H1 (cell line): ENCODE measurements around the gene XYLB. TPM values are rescaled to one million over a fixed set of nuclear protein-coding genes. Genes with fewer than 3 reads are reported as not detected.
"Not testable (repeated sequence)": the region's sequence is repeated elsewhere in the genome, so short reads cannot be mapped to it uniquely, and the experiment has no call there.

Source experiments
- CTCF ChIA-PET: fragments of 300-600 bp; sonication (Branson Sonifier 250); formaldehyde crosslinking; loops from one replicate; lab custom pipeline; 2021; ENCODE audit not compliant: partially characterized antibody; lab: Charles Lee
- POLR2A ChIA-PET: fragments of 300-600 bp; sonication (Branson Sonifier 250); formaldehyde crosslinking; loops from one replicate; lab custom pipeline; 2021; ENCODE audit warnings: inconsistent platforms; ENCODE audit not compliant: partially characterized antibody; lab: Charles Lee
- DNase-seq, 2 experiments: peaks; one replicate each; pipeline versions ENCODE4 v3.0.0 to v3.0.0-alpha.2; 2010 to 2022; ENCODE audit warnings: low spot score in 2 of 2, low read depth in 1 of 2, mixed read lengths in 1 of 2
- FAIRE-seq: peaks from 2 replicates; lab custom pipeline; 2011; peaks lifted over from hg19 to GRCh38; lab: Jason Lieb, UNC
- H2AFZ ChIP-seq: 2 replicates; pipeline ENCODE4 v1.8.1; 2012; ENCODE audit warnings: low read length, inconsistent platforms
- H2AK5ac ChIP-seq: 2 replicates; pipeline ENCODE4 v1.6.1; 2013; ENCODE audit warnings: low read depth, low read length
- H2BK120ac ChIP-seq: replicated peaks from 2 replicates; pipeline ENCODE3; 2013; ENCODE audit warnings: low read depth, low read length, inconsistent platforms
- H2BK12ac ChIP-seq: 2 replicates; pipeline ENCODE4 v1.6.1; 2013; ENCODE audit warnings: low read depth, low read length
- H2BK15ac ChIP-seq: 2 replicates; pipeline ENCODE4 v1.6.1; 2013; ENCODE audit warnings: low read length
- H2BK20ac ChIP-seq: 2 replicates; pipeline ENCODE4 v1.6.1; 2013; ENCODE audit warnings: low read length
- H2BK5ac ChIP-seq: 2 replicates; pipeline ENCODE4 v1.6.1; 2013; ENCODE audit warnings: low read depth, low read length
- H3K14ac ChIP-seq: 2 replicates; pipeline ENCODE4 v1.6.1; 2013; ENCODE audit warnings: inconsistent platforms; ENCODE audit not compliant: insufficient read length
- H3K18ac ChIP-seq: 2 replicates; pipeline ENCODE4 v1.6.1; 2013; ENCODE audit warnings: low read length; ENCODE audit errors: extremely low read depth
- H3K23ac ChIP-seq: 2 replicates; pipeline ENCODE4 v1.6.1; 2013; ENCODE audit warnings: inconsistent platforms; ENCODE audit not compliant: insufficient read length
- H3K23me2 ChIP-seq: 2 replicates; pipeline ENCODE4 v1.6.1; 2013; ENCODE audit warnings: low read depth, low read length
- H3K27ac ChIP-seq: 2 replicates; pipeline ENCODE4 v1.6.1; 2011; ENCODE audit warnings: low read depth, low read length, inconsistent platforms
- H3K27me3 ChIP-seq, 4 experiments: replicated peaks in 1 of 4; 1 replicate in 1 of 4; 2 replicates in 3 of 4; pipeline versions ENCODE4 v1.6.1 to v1.8.1; 2011 to 2013; ENCODE audit warnings: low read length in 3 of 4, mild to moderate bottlenecking in 3 of 4, inconsistent platforms in 2 of 4, mixed read lengths in 2 of 4, moderate library complexity in 1 of 4; ENCODE audit not compliant: control insufficient read depth in 3 of 4, insufficient read depth in 3 of 4; ENCODE audit errors: extremely low read depth in 1 of 4
- H3K36me3 ChIP-seq, 4 experiments: 2 replicates each; pipeline versions ENCODE4 v1.6.1 to v1.8.1; 2011 to 2013; ENCODE audit warnings: mild to moderate bottlenecking in 4 of 4, low read length in 3 of 4, moderate library complexity in 2 of 4, control low read depth in 1 of 4, inconsistent platforms in 1 of 4; ENCODE audit not compliant: insufficient read depth in 4 of 4, control insufficient read depth in 2 of 4
- H3K4ac ChIP-seq: replicated peaks from 2 replicates; pipeline ENCODE3; 2013; ENCODE audit warnings: low read length, low read depth, mixed read lengths, inconsistent platforms; ENCODE audit not compliant: insufficient read length
- H3K4me1 ChIP-seq, 4 experiments: replicated peaks in 1 of 4; 1 replicate in 1 of 4; 2 replicates in 3 of 4; pipeline versions ENCODE4 v1.6.1 to v1.8.1; 2011 to 2013; ENCODE audit warnings: low read length in 3 of 4, inconsistent platforms in 2 of 4, mixed read lengths in 1 of 4; ENCODE audit not compliant: insufficient read depth in 4 of 4, control insufficient read depth in 3 of 4
- H3K4me2 ChIP-seq, 2 experiments: 2 replicates each; pipeline versions ENCODE4 v1.6.1 to v1.8.1; 2011 to 2013; ENCODE audit warnings: low read depth in 2 of 2, low read length in 2 of 2, control low read depth in 1 of 2, inconsistent platforms in 1 of 2, mild to moderate bottlenecking in 1 of 2; ENCODE audit not compliant: insufficient read depth in 1 of 2
- H3K4me3 ChIP-seq, 4 experiments: fragments of 200-600, 300-600 bp in 1 of 4; sonication (generic), shearing (Covaris generic), sonication (Bioruptor Twin) in 1 of 4; 2 replicates each; pipeline versions ENCODE4 v1.5.1 to v1.8.1; 2011 to 2016; ENCODE audit warnings: low read length in 4 of 4, low read depth in 3 of 4, control low read depth in 2 of 4, inconsistent platforms in 2 of 4, mild to moderate bottlenecking in 2 of 4, mixed read lengths in 1 of 4, moderate library complexity in 1 of 4; ENCODE audit not compliant: insufficient read depth in 2 of 4; ENCODE audit errors: extremely low read depth in 1 of 4
- H3K56ac ChIP-seq: replicated peaks from 2 replicates; pipeline ENCODE3; 2013; ENCODE audit warnings: low read depth, mild to moderate bottlenecking, mixed read lengths, low read length, inconsistent platforms; ENCODE audit not compliant: insufficient read length
- H3K79me1 ChIP-seq: 2 replicates; pipeline ENCODE4 v1.6.1; 2013; ENCODE audit warnings: low read depth, low read length, control low read depth
- H3K79me2 ChIP-seq, 2 experiments: 2 replicates each; pipeline versions ENCODE4 v1.6.1 to v1.8.1; 2012 to 2013; ENCODE audit warnings: low read length in 2 of 2, mild to moderate bottlenecking in 2 of 2, inconsistent platforms in 1 of 2; ENCODE audit not compliant: insufficient read depth in 2 of 2, control insufficient read depth in 1 of 2
- H3K9ac ChIP-seq, 4 experiments: replicated peaks in 1 of 4; 1 replicate in 1 of 4; 2 replicates in 3 of 4; pipeline versions ENCODE4 v1.6.1 to v1.8.1; 2011 to 2013; ENCODE audit warnings: low read depth in 3 of 4, low read length in 3 of 4, control low read depth in 2 of 4, mild to moderate bottlenecking in 2 of 4, moderate library complexity in 2 of 4, inconsistent platforms in 1 of 4; ENCODE audit errors: extremely low read depth in 1 of 4
- H3K9me3 ChIP-seq, 2 experiments: 2 replicates each; pipeline versions ENCODE4 v1.6.1 to v1.8.1; 2012 to 2013; ENCODE audit warnings: mild to moderate bottlenecking in 2 of 2, moderate library complexity in 2 of 2, control low read depth in 1 of 2, inconsistent platforms in 1 of 2, low read depth in 1 of 2, low read length in 1 of 2, mixed read lengths in 1 of 2; ENCODE audit not compliant: insufficient read depth in 2 of 2
- H4K20me1 ChIP-seq, 2 experiments: replicated peaks in 1 of 2; 2 replicates each; pipeline versions ENCODE3 to v1.8.1; 2011 to 2013; ENCODE audit warnings: inconsistent platforms in 2 of 2, low read length in 2 of 2, mild to moderate bottlenecking in 1 of 2; ENCODE audit not compliant: insufficient read depth in 2 of 2, control insufficient read depth in 1 of 2
- H4K5ac ChIP-seq: 2 replicates; pipeline ENCODE4 v1.6.1; 2013; ENCODE audit warnings: low read length, low read depth, mixed read lengths, inconsistent platforms; ENCODE audit not compliant: insufficient read length
- H4K8ac ChIP-seq: 2 replicates; pipeline ENCODE4 v1.8.0; 2013; ENCODE audit warnings: mild to moderate bottlenecking, moderate library complexity, low read length, inconsistent platforms; ENCODE audit not compliant: insufficient read depth; ENCODE audit errors: extremely low read depth
- H4K91ac ChIP-seq: replicated peaks from 2 replicates; pipeline ENCODE3; 2013; ENCODE audit warnings: low read length, mixed read lengths, inconsistent platforms; ENCODE audit not compliant: insufficient read length
- WGBS, 2 experiments: shearing (Covaris generic) in 1 of 2; methylation state at CpG; one replicate each; pipeline versions ENCODE4 v1.1.6 to v1.1.7; 2013 to 2015; ENCODE audit warnings: low lambda C conversion rate in 2 of 2, mixed read lengths in 2 of 2, inconsistent platforms in 1 of 2, low coverage in 1 of 2, missing lambda C conversion rate in 1 of 2; ENCODE audit not compliant: insufficient replicate concordance in 2 of 2, insufficient coverage in 1 of 2, insufficient read length in 1 of 2; ENCODE audit errors: extremely low coverage in 1 of 2, missing lambda C conversion rate in 1 of 2; 5-methylcytosine and 5-hydroxymethylcytosine counted together
- polyA plus RNA-seq, 7 experiments: library from polyadenylated mRNA; depleted of rRNA in 3 of 7; stranded (reverse) in 5 of 7; unstranded in 2 of 7; fragments of >200 nt in 5 of 7; fragments of 200-250 nt in 2 of 7; gene quantifications; 1 replicate in 5 of 7; 2 replicates in 1 of 7; 4 replicates in 1 of 7; pipeline versions ENCODE4 v1.2.1 to v1.2.3, GENCODE V29; 2011 to 2013; ENCODE audit warnings: missing spikeins in 2 of 7, mixed read lengths in 2 of 7
- total RNA-seq: library from RNA; stranded (reverse); fragmentation: NEBNext Ultra II Directional; extraction: Animal tissue kit (Norgen Biotek cat#: 25700); gene quantifications from 2 replicates; pipeline ENCODE4 v1.2.1, GENCODE V29; 2021

The XYLB gene
- total and polyA plus RNA-seq, 2 of the 8 experiments (the other 6 are each of a cell fraction or from before 2014, with no cell fraction given) = 1.7 to 5.5 TPM

DNA sequence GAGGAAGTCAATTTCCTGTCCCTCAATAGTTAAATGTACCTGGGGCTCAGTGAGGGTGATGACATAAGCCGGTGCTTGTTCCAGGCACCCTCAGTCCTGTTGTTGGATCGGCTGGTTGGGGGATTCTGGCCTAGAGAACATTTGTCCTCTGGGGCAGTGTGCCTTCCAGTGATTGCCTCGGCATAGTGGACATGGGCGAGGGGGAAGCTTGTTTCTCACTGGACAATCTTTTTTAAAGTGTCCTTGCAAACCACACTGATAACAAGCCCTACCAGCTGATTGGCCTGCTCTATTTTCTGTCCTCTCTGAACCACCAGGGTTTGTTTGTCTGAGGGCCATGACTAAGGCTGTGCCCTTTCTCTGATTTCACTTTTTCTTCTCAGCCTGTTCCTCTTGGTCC is 96.6 kb downstream of the XYLB start:
- H2BK120ac ChIP-seq, H2BK12ac ChIP-seq, H3K4me2 ChIP-seq, H3K4me3 ChIP-seq, H3K4ac ChIP-seq, H4K5ac ChIP-seq, H3K36me3 ChIP-seq, H3K27me3 ChIP-seq, H3K4me1 ChIP-seq, FAIRE-seq, H3K23ac ChIP-seq, H3K79me2 ChIP-seq, H3K9ac ChIP-seq, H3K79me1 ChIP-seq, H3K27ac ChIP-seq, H2AFZ ChIP-seq, DNase-seq, H2BK20ac ChIP-seq, POLR2A ChIA-PET, H4K8ac ChIP-seq, H3K56ac ChIP-seq, H2BK15ac ChIP-seq, H2AK5ac ChIP-seq, H4K91ac ChIP-seq, H3K18ac ChIP-seq, H3K14ac ChIP-seq, H2BK5ac ChIP-seq, H4K20me1 ChIP-seq, H3K23me2 ChIP-seq: not testable (repeated sequence)
- 85% methylated on average over 4 of the region's 4 CpGs; no CpG with 5 or more reads in 1 of the 2 experiments for WGBS, 2 experiments
- CTCF ChIA-PET = interaction anchor here (0.6 to 0.9 kb wide), 2 partner anchors 46 to 89 kb away, joined by 3 read pairs; no protein-coding TSS in a partner anchor
- peaks cover 7 to 13% of the 10 kb centered on the region in 2 experiments; a peak in 2 of 4 replicates for H3K9me3 ChIP-seq
